Measurements from ENCODE around the gene TM2D1. TPM values are rescaled to one million over a fixed set of nuclear protein-coding genes. Genes with fewer than 3 reads are reported as not detected.

The TM2D1 gene
- total RNA-seq, 1 experiment from 2014 or later = 27.2 TPM

GRCh38 chr1:61742620-61743430 lies 17.9 kb upstream of the TM2D1 start:
- Histone ChIP-seq H3K4me3 (ENCODE audit: low read depth, low read length, poor library complexity, severe bottlenecking) (peak overlapping the region; percentile 71), H3K27me3 (replicated peaks; ENCODE audit: insufficient read depth, low read depth, low read length, poor library complexity) (no peaks in the 10 kb centered on the region), H3K9me3 (ENCODE audit: low read depth, low read length, poor library complexity, severe bottlenecking) (no peaks in the 10 kb centered on the region), H3K4me1 (ENCODE audit: insufficient read depth, low read length, poor library complexity, severe bottlenecking) (peaks cover 14% of the 10 kb centered on the region), H3K27ac (ENCODE audit: low read depth, low read length, poor library complexity, severe bottlenecking) (peak overlapping the region; percentile 73), H3K36me3 (ENCODE audit: insufficient read depth, low read length, poor library complexity, severe bottlenecking) (no peaks in the 10 kb centered on the region)
- intact Hi-C loops (cut with micrococcal nuclease; ENCODE audit: unreplicated experiment) = no loop called here
- CTCF ChIA-PET = no interaction called here
- POLR2A ChIA-PET (ENCODE audit: low non-redundant PET) = no interaction called here
- no TSS peak for BruUV-seq (replicated peaks)
- TF ChIP-seq EZH2 (IDR thresholded peaks at IDR 0.05; ENCODE audit: borderline replicate concordance, low read depth, low read length, poor library complexity, severe bottlenecking) (no peak), CTCF (conservative IDR thresholded peaks at IDR 0.05; ENCODE audit: low read depth, low read length) (no peak)
- peak; percentile 27 for DNase-seq (ENCODE audit: low spot score)

GRCh38 chr1:61741711-61742619 lies 17.0 kb upstream of the TM2D1 start, which contains the start of gene PATJ:
Gene PATJ, plus strand, starts transcription at chr1:61742480. Its CDS starts 20,413 bp downstream, at chr1:61762893.
- Histone ChIP-seq H3K36me3 (ENCODE audit: insufficient read depth, low read length, poor library complexity, severe bottlenecking) (no peaks in the 10 kb centered on the region), H3K27ac (ENCODE audit: low read depth, low read length, poor library complexity, severe bottlenecking) (peak within 1 kb of the TSS; percentile 73), H3K4me3 (ENCODE audit: low read depth, low read length, poor library complexity, severe bottlenecking) (peak within 1 kb of the TSS; percentile 71), H3K9me3 (ENCODE audit: low read depth, low read length, poor library complexity, severe bottlenecking) (no peaks in the 10 kb centered on the region), H3K4me1 (ENCODE audit: insufficient read depth, low read length, poor library complexity, severe bottlenecking) (peaks cover 9% of the 10 kb centered on the region), H3K27me3 (replicated peaks; ENCODE audit: insufficient read depth, low read depth, low read length, poor library complexity) (no peaks in the 10 kb centered on the region)
- no peak for DNase-seq (ENCODE audit: low spot score)
- BruUV-seq (replicated peaks) = no TSS peak
- ChIA-PET CTCF (no interaction called here), POLR2A (ENCODE audit: low non-redundant PET) (no interaction called here)
- TF ChIP-seq EZH2 (IDR thresholded peaks at IDR 0.05; ENCODE audit: borderline replicate concordance, low read depth, low read length, poor library complexity, severe bottlenecking) = no peak
- no peak for TF ChIP-seq CTCF (conservative IDR thresholded peaks at IDR 0.05; ENCODE audit: low read depth, low read length)
- intact Hi-C loops (cut with micrococcal nuclease; ENCODE audit: unreplicated experiment) = no loop called here

GRCh38 chr1:61740751-61741700 lies 16.1 kb upstream of the TM2D1 start:
- Histone ChIP-seq H3K4me3 (ENCODE audit: low read depth, low read length, poor library complexity, severe bottlenecking) (no peak overlapping the region), H3K27me3 (replicated peaks; ENCODE audit: insufficient read depth, low read depth, low read length, poor library complexity) (no peaks in the 10 kb centered on the region), H3K27ac (ENCODE audit: low read depth, low read length, poor library complexity, severe bottlenecking) (no peak overlapping the region), H3K36me3 (ENCODE audit: insufficient read depth, low read length, poor library complexity, severe bottlenecking) (no peaks in the 10 kb centered on the region), H3K4me1 (ENCODE audit: insufficient read depth, low read length, poor library complexity, severe bottlenecking) (peaks cover under 1% of the 10 kb centered on the region), H3K9me3 (ENCODE audit: low read depth, low read length, poor library complexity, severe bottlenecking) (no peaks in the 10 kb centered on the region)
- no TSS peak for BruUV-seq (replicated peaks)
- intact Hi-C loops (cut with micrococcal nuclease; ENCODE audit: unreplicated experiment) = no loop called here
- DNase-seq (ENCODE audit: low spot score) = no peak
- CTCF ChIA-PET = no interaction called here
- POLR2A ChIA-PET (ENCODE audit: low non-redundant PET) = no interaction called here
- TF ChIP-seq CTCF (conservative IDR thresholded peaks at IDR 0.05; ENCODE audit: low read depth, low read length) (no peak), EZH2 (IDR thresholded peaks at IDR 0.05; ENCODE audit: borderline replicate concordance, low read depth, low read length, poor library complexity, severe bottlenecking) (no peak)

Measured in A673 (cell line).